H1 (cell line): ENCODE data around the gene CYP2A6. TPM values are rescaled to one million over a fixed set of nuclear protein-coding genes. Genes with fewer than 3 reads are reported as not detected.

ENCODE experiments used
- RAD21 ChIP-seq, 2 experiments: IDR thresholded peaks in 1 of 2; conservative IDR thresholded peaks in 1 of 2; 2 replicates each; pipeline ENCODE4 v1.6.1; 2011; ENCODE audit warnings: low read depth in 2 of 2, low read length in 2 of 2, improper control_type of control experiment in 1 of 2, inconsistent platforms in 1 of 2, mild to moderate bottlenecking in 1 of 2, moderate library complexity in 1 of 2
- polyA plus RNA-seq, 7 experiments: library from polyadenylated mRNA; depleted of rRNA in 3 of 7; stranded (reverse) in 5 of 7; unstranded in 2 of 7; fragments of >200 nt in 5 of 7; fragments of 200-250 nt in 2 of 7; gene quantifications; 1 replicate in 5 of 7; 2 replicates in 1 of 7; 4 replicates in 1 of 7; pipeline versions ENCODE4 v1.2.1 to v1.2.3, GENCODE V29; 2011 to 2013; ENCODE audit warnings: missing spikeins in 2 of 7, mixed read lengths in 2 of 7
- total RNA-seq: library from RNA; stranded (reverse); fragmentation: NEBNext Ultra II Directional; extraction: Animal tissue kit (Norgen Biotek cat#: 25700); gene quantifications from 2 replicates; pipeline ENCODE4 v1.2.1, GENCODE V29; 2021

The CYP2A6 gene
- total and polyA plus RNA-seq, 2 of the 8 experiments (the other 6 are each of a cell fraction or from before 2014, with no cell fraction given), result 0.33 TPM; not detected in 1

DNA sequence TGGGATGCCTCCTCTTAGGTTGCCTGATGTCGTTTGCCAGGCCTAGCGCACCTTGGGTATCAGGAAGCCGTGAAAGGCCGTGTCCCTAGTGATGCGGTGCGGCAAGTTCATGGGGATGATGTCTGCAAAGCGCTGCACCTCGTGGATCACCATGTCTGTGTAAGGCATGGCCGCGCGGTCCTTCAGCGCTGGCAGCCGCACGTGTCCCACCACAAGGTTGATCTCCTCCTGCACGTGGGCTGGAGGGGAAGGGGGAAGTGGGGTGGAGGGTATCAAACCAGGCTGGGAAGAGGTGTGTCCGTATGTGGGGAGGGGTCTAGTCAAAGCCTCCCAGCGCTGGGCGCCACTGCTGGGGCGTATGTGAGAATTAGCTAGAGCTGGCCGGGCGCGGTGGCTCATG is 28.1 kb downstream of the CYP2A6 start (continued):
- no peak for TF ChIP-seq RAD21 (IDR thresholded peaks at IDR 0.05 in 1 of 2, conservative IDR thresholded peaks at IDR 0.05 in 1 of 2; ENCODE audit: low read depth in 2 of 2, low read length in 2 of 2)
